Stimulated activated CD8-positive, alpha-beta memory T cell treated with anti-CD3 and anti-CD28 coated beads, Interleukin-12 subunit alpha, Interleukin-12 subunit beta, amount 100 ng/mL, for 24 hours (primary cell): Measurements from ENCODE around the gene RGS18.
"Not testable (repeated sequence)": the region's sequence is repeated elsewhere in the genome, so short reads cannot be mapped to it uniquely, and the experiment has no call there.

Experiments used
- DNase-seq: peaks from one replicate; pipeline ENCODE4 v3.0.0-alpha.2; 2020; ENCODE audit errors: extremely low read depth

Gene RGS18, protein sequence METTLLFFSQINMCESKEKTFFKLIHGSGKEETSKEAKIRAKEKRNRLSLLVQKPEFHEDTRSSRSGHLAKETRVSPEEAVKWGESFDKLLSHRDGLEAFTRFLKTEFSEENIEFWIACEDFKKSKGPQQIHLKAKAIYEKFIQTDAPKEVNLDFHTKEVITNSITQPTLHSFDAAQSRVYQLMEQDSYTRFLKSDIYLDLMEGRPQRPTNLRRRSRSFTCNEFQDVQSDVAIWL

DNA sequence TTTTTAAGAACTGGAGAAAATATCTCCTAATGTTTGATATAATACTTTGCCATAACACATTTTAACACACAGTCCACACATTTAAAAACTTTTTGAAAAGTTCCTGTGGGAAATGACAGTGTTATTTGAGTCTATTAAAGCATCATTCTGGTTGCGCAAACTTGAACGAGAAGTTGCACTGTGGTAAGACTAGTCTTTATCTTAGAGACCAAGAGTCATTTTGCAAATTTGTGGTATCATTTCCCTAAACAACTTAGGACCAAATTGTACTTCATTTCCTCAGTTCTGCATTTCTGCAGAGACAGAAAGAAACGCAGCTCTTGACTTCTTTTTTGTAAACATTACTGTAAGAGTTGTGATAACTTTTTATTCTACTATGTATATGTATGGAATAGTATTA, at the start of gene RGS18:
TSS of gene RGS18 (plus strand) at position 282 of the 400 bp plus-strand sequence. CDS start 176 bp downstream, outside the sequence.
- DNase-seq, result no peak

DNA sequence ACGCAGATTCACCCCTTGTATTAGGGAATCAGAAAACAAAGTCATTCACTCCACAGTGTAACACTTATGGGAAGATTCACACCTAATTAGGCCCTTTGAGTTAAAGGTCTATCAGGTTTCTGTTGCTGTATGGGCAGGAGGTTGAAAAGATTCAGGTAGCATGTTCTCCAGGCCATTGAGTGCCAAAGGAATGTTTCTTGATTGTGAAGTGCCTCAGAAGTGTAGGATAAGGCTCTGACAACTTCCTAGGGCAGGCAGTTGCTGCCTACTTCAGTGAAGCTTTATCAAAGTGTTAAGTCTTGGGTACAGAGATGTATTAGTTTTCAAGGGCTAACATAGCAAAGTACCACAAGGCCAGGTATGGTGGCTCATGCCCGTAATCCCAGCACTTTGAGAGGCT, 48.7 kb upstream of the RGS18 start:
- no peak for DNase-seq

DNA sequence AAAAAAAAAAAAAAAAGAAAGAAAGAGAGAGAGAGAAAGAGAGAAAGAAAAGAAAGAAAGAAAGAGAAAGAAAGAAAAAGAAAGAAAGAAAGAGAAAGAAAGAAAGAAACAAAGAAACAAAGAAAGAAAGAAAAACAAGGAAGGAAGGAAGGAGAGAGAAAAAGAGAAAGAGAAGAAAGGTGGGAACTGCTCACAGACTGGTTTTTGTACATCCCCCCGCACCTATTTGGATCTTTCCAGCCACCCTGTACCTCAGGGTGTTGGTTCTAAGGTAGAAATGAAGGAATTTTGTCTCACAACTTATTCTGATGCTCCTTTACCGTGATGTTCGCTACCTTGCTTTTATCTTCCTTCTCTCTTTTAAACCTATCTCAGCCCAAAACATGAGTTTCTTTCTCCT, 43.3 kb upstream of the RGS18 start:
- no peak for DNase-seq

- DNase-seq, result no peak
Measured at GRCh38 chr1:192118881-192119405, 39.3 kb upstream of the RGS18 start.

- no peak for DNase-seq
Measured at GRCh38 chr1:192119701-192120100, 38.6 kb upstream of the RGS18 start.

GRCh38 chr1:192122668-192123067, 35.6 kb upstream of the RGS18 start:
- no peak for DNase-seq

DNA sequence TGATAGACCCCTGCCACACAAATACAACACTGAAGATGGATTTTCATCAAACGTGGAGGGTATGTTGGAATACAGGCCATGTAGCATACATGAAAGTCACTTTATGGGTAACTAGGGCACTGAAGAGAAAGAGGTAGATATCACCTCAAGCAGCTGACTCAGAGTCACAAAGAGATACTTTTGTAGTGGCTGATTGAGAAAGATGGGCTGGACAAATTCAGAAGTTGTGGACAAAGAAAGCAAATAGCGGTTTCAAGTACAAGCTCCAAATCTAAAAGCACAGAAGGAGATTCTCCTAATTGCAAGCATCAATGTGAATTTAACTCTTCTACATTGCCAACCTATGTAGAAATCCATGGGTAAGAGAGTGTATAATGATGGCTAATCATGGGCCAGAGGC, 35.0 kb upstream of the RGS18 start:
- DNase-seq, result no peak

DNA sequence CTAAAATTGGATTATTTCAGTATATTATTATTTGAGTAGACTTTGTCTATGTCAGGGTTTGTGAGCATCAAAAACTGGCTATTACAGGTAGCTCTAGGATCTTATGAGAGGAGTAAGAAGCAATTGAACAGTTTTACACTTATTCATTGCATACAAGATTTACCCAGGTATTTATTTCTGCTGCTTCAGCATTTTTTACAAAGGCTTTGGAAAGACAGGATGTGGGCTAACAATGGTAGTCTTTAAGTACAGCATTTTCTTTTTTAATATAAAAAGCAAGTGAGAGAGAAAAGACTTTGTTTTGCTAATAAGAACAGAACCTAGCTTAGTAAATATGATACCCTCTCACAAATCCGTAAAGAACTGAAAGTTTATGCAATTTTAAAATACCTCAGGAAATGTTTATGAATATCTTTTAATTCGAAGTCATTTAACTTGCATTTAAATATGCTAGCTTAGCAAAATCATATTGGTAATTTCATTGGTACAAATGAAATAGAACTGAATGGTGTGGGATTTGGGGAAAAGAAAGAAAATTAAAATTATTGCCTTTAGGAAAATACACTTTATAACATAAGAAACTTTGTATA, 32.1 kb upstream of the RGS18 start:
- no peak for DNase-seq

- no peak for DNase-seq
Measured at GRCh38 chr1:192130175-192130574, 28.1 kb upstream of the RGS18 start.

- not testable (repeated sequence) for DNase-seq
Measured at GRCh38 chr1:192130865-192131264, 27.4 kb upstream of the RGS18 start.

GRCh38 chr1:192131914-192132313, 26.3 kb upstream of the RGS18 start:
- DNase-seq, result no peak

DNA sequence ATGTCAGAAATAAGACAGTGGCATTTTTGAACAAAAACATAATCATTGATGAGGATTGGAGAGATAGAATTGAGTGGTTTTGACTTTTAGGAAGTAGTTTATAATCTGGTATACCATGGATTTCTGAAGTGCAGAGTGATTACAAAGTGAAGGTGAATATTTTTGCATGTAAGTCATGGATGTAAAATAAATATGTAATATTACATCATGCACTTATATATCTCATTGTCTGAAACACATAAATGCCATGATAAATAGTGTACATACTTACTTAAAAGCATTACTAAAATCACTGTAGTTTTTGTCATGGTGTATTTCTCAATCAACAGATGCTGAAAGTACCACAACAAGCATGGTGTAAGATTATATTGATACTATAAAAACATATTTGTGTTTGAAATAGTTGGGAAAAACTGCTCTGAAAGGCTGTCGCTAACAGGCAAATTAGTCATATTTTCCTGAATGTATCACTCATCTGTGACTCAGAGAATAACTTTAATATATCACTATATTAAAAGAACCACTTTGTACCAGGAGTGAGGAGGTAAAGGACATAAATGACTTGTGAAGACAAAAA, 24.8 kb upstream of the RGS18 start:
- DNase-seq, result no peak

- no peak for DNase-seq
Measured at GRCh38 chr1:192140382-192140781, 17.9 kb upstream of the RGS18 start.

DNA sequence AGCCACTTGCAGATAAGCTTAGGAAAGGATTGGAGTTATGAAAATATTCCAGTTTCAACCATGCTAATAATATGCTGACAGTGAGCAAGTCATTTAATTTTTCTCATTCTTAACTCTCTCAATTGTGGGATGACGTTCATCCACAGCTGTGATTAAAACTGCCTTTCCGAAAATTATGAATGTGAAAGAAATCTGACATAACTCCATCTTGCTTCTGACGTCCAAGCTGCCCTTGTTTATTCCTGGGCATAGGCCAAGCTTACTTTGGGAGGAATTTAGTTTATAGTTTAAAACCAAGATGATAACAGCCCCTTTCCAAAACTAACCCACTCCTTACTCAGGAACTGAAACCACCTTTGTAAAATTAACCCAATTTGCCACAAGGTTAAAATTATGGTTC, 11.0 kb upstream of the RGS18 start:
- DNase-seq, result no peak

- no peak for DNase-seq
Measured at GRCh38 chr1:192147696-192148095, 10.6 kb upstream of the RGS18 start.

DNA sequence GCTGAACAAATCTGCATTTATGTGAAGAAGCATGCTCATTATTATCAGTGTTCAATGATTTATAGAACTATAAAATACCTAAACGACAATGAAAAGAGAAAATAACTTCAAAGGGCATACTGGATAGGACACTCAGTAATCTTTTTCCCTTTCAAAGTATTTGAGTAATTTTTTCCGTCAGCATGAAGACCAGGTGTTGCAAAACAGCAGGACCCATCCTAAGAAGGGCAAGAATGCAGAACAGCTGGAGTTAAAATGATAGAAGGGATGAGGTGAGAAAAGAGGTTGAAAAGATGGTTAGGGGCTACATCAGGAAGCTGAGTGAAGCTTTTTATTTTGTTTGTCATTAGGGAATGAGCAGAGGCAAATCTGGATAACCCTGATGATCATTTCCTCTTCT, 7.1 kb upstream of the RGS18 start:
- DNase-seq, result no peak

DNA sequence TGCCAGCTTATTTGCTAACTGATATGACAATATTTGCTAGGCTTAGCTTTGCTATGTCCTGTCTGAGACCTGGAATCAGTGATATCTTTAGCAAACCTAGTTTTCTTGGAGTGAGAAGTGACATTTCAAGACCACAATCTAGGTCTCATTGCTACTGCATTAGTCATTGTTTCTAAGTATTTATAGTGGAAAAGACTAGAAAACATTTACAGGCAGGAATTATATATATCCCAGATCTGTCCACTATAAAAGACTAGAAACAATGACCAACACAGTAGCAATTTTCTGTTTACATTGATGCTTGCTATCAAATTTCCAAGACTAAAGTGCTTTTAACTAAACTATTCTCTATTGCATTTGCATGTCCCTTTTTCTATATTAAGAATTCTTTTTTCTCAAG, 5.0 kb upstream of the RGS18 start:
- no peak for DNase-seq

GRCh38 chr1:192157067-192157466, 1.2 kb upstream of the RGS18 start:
- DNase-seq, result no peak

GRCh38 chr1:192159014-192159413, 752 bp downstream of the RGS18 start:
- no peak for DNase-seq

GRCh38 chr1:192159781-192160180, 1.5 kb downstream of the RGS18 start:
- no peak for DNase-seq

GRCh38 chr1:192160196-192160595, 1.9 kb downstream of the RGS18 start:
- no peak for DNase-seq

- DNase-seq, result no peak
Measured at GRCh38 chr1:192161976-192162375, 3.7 kb downstream of the RGS18 start.

- DNase-seq, result no peak
Measured at GRCh38 chr1:192162376-192162775, 4.1 kb downstream of the RGS18 start.
